ENCODE measurements around the gene MOSPD2.

DNA sequence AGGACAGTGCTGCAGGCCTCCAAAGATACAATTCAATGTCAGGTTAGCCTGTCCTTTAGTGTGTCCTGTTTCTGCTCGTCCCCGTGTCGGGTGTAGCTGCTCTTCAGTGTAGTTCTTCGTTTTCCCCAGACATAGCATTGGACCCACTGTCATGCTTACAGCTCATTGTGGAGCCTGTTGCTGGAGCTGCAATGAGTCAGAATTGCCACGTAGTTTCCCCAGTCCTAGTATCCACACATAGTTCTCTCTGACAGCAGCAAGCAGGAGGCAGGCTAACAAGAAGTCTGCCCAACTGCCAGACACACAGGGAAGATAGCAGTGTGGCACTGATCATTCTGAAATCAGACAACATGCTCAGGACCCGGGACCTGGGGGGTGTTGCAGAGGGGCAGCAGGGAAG lies 49.2 kb downstream of the MOSPD2 start:
- TF ChIP-seq, protein P1, sequence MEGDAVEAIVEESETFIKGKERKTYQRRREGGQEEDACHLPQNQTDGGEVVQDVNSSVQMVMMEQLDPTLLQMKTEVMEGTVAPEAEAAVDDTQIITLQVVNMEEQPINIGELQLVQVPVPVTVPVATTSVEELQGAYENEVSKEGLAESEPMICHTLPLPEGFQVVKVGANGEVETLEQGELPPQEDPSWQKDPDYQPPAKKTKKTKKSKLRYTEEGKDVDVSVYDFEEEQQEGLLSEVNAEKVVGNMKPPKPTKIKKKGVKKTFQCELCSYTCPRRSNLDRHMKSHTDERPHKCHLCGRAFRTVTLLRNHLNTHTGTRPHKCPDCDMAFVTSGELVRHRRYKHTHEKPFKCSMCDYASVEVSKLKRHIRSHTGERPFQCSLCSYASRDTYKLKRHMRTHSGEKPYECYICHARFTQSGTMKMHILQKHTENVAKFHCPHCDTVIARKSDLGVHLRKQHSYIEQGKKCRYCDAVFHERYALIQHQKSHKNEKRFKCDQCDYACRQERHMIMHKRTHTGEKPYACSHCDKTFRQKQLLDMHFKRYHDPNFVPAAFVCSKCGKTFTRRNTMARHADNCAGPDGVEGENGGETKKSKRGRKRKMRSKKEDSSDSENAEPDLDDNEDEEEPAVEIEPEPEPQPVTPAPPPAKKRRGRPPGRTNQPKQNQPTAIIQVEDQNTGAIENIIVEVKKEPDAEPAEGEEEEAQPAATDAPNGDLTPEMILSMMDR (IDR thresholded peaks at IDR 0.05; ENCODE audit: poor library complexity): no peak
- TF ChIP-seq EZH2 (IDR thresholded peaks at IDR 0.05; ENCODE audit: borderline replicate concordance) (no peak), EZH2phosphoT487 (IDR thresholded peaks at IDR 0.05; ENCODE audit: low read depth, severe bottlenecking, unreplicated experiment) (no peak)
